Testis (tissue), 3 donors: ENCODE data around the gene HECW1. TPM values are rescaled to one million over a fixed set of nuclear protein-coding genes. Genes with fewer than 3 reads are reported as not detected.
"Not testable (repeated sequence)": the region's sequence is repeated elsewhere in the genome, so short reads cannot be mapped to it uniquely, and the experiment has no call there.

Source experiments
- DNase-seq: peaks from one replicate; pipeline ENCODE4 v3.0.0-alpha.2; 2019
- H3K27ac ChIP-seq, 2 donors: fragments of 200-600 bp; sonication (generic); one replicate each; pipeline ENCODE4 v1.5.1; 2019
- H3K27me3 ChIP-seq: fragments of 200-600 bp; sonication (generic); one replicate; pipeline ENCODE4 v1.5.1; 2019
- H3K36me3 ChIP-seq: fragments of 200-600 bp; sonication (generic); one replicate; pipeline ENCODE4 v1.5.1; 2017; ENCODE audit warnings: low read depth; ENCODE audit errors: missing control alignments
- H3K4me1 ChIP-seq: fragments of 200-600 bp; sonication (generic); one replicate; pipeline ENCODE4 v1.5.1; 2019
- H3K4me3 ChIP-seq, 2 donors: fragments of 200-600 bp; sonication (generic); one replicate each; pipeline ENCODE4 v1.5.1; 2017 to 2019
- H3K9me3 ChIP-seq: fragments of 200-600 bp; sonication (generic); one replicate; pipeline ENCODE4 v1.5.1; 2017
- POLR2A ChIP-seq: fragments of 450-650 bp; IDR thresholded peaks from one replicate; pipeline ENCODE4 v1.6.1; 2017; ENCODE audit warnings: antibody characterized with exemption, mild to moderate bottlenecking, moderate library complexity
- WGBS, 2 donors: methylation state at CpG; one replicate each; pipeline ENCODE4 v1.1.5; 2018; 5-methylcytosine and 5-hydroxymethylcytosine counted together
- intact Hi-C: fragments of 100-400 bp; cut with DNase I; formaldehyde crosslinking; loops from one replicate; pipeline ENCODE4 v1.15.1; 2023; ENCODE audit warnings: low total_unique reads
- polyA plus RNA-seq: library from polyadenylated mRNA; stranded (reverse); fragments of 350-450 nt; fragmentation: Illumina TruSeq; extraction: RNeasy Lipid Tissue Mini Kit (QIAGEN cat#74804); gene quantifications from one replicate; pipeline ENCODE4 v1.2.3, GENCODE V29; 2014; ENCODE audit warnings: low read depth, low replicate concordance; ENCODE audit not compliant: insufficient read depth
- total RNA-seq, 2 donors: library from RNA; depleted of rRNA; stranded (reverse); fragments of >200 nt; gene quantifications; one replicate each; pipeline ENCODE4 v1.2.3, GENCODE V29; 2016
- TF ChIP-seq, protein P1 (sequence below), 3 experiments: fragments of 450-650 bp in 2 of 3; fragments of 200-600 bp in 1 of 3; sonication (generic) in 1 of 3; IDR thresholded peaks; one replicate each; pipeline ENCODE4 v1.5.1; 2016 to 2019; ENCODE audit warnings: antibody characterized with exemption in 3 of 3, mild to moderate bottlenecking in 2 of 3, moderate library complexity in 1 of 3

Gene HECW1
- total and polyA plus RNA-seq, 3 donors from 2014 or later: 3.2 to 14.5 (median 5.0) TPM

DNA sequence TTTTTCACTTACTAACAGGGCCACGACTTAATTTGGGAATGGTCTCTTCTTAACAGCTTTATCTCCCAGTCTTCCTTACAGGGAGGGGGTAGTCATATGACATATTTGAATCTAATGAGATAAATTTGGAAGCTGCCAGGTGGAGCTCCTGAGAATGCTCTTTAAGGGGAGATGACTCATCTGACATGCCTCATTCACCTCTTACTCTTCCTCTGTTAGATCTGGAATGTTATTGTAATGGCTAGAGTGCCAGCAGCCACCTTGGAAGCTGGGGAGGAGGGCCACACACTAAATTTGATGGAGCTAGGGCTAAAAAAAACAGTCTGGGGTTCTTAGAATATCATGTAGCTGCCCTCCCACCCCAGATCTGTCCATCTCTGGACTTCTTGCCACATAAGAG is 22.7 kb downstream of the HECW1 start:
- WGBS, 2 donors: 82 to 87% methylated on average over 1 of the region's 1 CpG

DNA sequence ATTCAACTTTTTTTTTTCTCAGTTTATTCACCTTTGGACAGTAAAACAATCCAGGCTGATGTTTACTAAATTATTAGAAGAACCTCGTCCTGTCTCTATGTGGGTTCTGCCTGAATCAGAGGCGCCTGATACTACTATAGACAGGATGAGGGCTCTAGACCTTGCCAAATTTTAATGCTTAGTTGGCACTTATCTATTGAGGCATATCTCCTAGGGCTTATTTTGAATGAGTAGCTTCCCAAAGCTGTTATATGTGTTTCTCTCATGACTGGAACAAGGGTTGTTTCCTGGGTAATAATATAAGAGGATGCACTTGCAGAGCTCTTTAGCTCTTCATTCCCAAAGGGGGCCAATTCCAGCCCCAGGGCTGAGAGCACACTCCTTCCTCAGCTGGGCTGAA is 23.6 kb downstream of the HECW1 start:
- no peak overlapping the region for H3K4me3 ChIP-seq
- intact Hi-C loops: no loop called here
- H3K27ac ChIP-seq: no peak overlapping the region
- no peak for DNase-seq
- WGBS, 2 donors: 86% methylated on average over 2 of the region's 2 CpGs
- no peaks in the 10 kb centered on the region for H3K36me3 ChIP-seq
- H3K4me1 ChIP-seq: no peaks in the 10 kb centered on the region
- no peak for TF ChIP-seq POLR2A
- TF ChIP-seq, protein P1, sequence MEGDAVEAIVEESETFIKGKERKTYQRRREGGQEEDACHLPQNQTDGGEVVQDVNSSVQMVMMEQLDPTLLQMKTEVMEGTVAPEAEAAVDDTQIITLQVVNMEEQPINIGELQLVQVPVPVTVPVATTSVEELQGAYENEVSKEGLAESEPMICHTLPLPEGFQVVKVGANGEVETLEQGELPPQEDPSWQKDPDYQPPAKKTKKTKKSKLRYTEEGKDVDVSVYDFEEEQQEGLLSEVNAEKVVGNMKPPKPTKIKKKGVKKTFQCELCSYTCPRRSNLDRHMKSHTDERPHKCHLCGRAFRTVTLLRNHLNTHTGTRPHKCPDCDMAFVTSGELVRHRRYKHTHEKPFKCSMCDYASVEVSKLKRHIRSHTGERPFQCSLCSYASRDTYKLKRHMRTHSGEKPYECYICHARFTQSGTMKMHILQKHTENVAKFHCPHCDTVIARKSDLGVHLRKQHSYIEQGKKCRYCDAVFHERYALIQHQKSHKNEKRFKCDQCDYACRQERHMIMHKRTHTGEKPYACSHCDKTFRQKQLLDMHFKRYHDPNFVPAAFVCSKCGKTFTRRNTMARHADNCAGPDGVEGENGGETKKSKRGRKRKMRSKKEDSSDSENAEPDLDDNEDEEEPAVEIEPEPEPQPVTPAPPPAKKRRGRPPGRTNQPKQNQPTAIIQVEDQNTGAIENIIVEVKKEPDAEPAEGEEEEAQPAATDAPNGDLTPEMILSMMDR (IDR thresholded peaks at IDR 0.05): no peak
- no peaks in the 10 kb centered on the region for H3K9me3 ChIP-seq
- H3K27me3 ChIP-seq: no peaks in the 10 kb centered on the region

More for the DNA sequence above, 22.7 kb downstream of the HECW1 start:
- no peak overlapping the region for H3K4me3 ChIP-seq
- H3K4me1 ChIP-seq: no peaks in the 10 kb centered on the region
- no peaks in the 10 kb centered on the region for H3K36me3 ChIP-seq
- H3K27me3 ChIP-seq: no peaks in the 10 kb centered on the region
- intact Hi-C loops: no loop called here
- H3K9me3 ChIP-seq: no peaks in the 10 kb centered on the region
- TF ChIP-seq, protein P1 (IDR thresholded peaks at IDR 0.05): no peak
- no peak for DNase-seq
- no peak overlapping the region for H3K27ac ChIP-seq

DNA sequence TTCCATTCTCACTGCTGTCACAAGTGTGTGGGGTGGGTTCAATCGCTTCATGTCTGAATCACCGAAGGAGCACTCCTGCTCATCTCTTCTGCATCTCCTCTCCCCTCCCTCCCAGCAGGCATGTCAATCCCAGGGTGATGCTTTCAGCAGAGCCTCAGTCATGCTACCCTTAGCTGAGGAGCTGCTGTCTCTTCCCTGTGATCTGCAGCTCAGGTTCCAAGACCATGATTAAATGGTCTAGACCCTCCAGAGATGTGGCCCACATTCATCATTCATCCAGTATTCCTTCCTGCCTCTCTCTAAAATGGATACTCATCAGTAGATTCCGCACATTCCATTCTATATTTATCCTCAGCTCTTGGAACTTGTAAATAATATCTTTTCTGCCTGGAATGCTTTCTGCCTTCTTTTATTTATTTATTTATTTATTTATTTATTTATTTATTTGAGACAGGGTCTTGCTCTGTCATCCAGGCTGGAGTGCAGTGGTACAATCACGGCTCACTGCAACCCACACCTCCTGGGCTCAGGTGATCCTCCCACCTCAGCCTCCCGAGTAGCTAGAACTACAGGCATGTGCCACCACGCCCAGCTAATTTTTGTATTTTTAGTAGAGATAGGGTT is 24.8 kb downstream of the HECW1 start:
- H3K9me3 ChIP-seq, H3K36me3 ChIP-seq, intact Hi-C loops, DNase-seq, H3K4me3 ChIP-seq, H3K27me3 ChIP-seq, H3K4me1 ChIP-seq, H3K27ac ChIP-seq: not testable (repeated sequence)
- 79 to 87% methylated on average over 6 of the region's 6 CpGs for WGBS, 2 donors

DNA sequence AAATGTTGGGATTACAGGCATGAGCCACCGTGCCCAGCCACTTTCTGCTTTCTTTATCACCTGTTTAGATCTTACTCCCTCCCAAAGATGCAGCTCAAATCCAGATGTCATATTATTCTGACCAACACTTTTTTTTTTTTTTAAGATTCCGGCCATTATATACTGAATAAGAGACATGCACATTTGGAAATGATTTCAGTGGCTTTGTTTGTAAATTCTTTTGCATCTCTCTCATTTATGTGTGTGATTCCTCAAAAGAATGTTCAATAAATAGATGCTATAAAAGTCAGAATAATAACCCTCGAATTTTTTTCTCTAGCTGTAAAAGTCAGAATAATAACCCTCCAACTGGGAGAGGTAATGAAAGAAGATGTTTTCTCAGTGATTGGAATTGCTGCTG is 25.4 kb downstream of the HECW1 start:
- H3K9me3 ChIP-seq: no peaks in the 10 kb centered on the region
- 66 to 77% methylated on average over 3 of the region's 3 CpGs for WGBS, 2 donors
- intact Hi-C loops: no loop called here
- H3K4me3 ChIP-seq: no peak overlapping the region
- H3K27ac ChIP-seq: no peak overlapping the region
- no peaks in the 10 kb centered on the region for H3K36me3 ChIP-seq
- DNase-seq: no peak
- TF ChIP-seq, protein P1 (IDR thresholded peaks at IDR 0.05): no peak
- H3K4me1 ChIP-seq: no peaks in the 10 kb centered on the region
- H3K27me3 ChIP-seq: no peaks in the 10 kb centered on the region

DNA sequence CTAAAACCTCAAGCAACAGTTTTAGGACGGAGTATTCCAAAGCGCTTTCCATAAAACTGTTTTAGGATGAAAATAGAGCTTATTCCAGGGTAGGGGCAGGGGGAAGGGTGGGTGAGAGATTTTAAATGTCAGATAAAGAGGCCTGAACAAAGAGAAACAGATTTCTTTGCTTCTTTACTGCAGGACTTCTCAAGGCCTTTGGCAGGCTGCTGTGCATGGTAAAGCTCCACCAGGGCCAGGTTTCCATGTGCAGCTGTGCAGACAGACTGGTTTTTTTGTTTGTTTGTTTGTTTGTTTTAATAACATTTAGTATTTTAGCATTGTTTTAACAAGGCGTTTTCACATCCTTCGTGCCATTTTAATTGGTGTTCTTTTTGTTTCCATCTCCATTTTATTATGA is 26.3 kb downstream of the HECW1 start:
- 65 to 77% methylated on average over 4 of the region's 4 CpGs for WGBS, 2 donors
- intact Hi-C loops: no loop called here
- DNase-seq: no peak
- Histone ChIP-seq H3K4me3 (no peak overlapping the region), H3K27me3 (no peaks in the 10 kb centered on the region), H3K36me3 (no peaks in the 10 kb centered on the region), H3K9me3 (no peaks in the 10 kb centered on the region), H3K4me1 (no peaks in the 10 kb centered on the region), H3K27ac (no peak overlapping the region)
- TF ChIP-seq, protein P1 (IDR thresholded peaks at IDR 0.05): no peak
- no peak for TF ChIP-seq POLR2A
